ENCODE data around the gene VPS4A.
"Not testable (repeated sequence)": the region's sequence is repeated elsewhere in the genome, so short reads cannot be mapped to it uniquely, and the experiment has no call there.

Gene VPS4A

GRCh38 chr16:69351309-69352027, 40.3 kb downstream of the VPS4A start, which contains the start of gene TMED6:
Gene TMED6, minus strand, starts transcription at chr16:69351786. Its CDS starts 33 bp downstream, at chr16:69351753.
- Mint-ChIP-seq H3K9me3 (no peaks in the 10 kb centered on the region), H3K4me3 (no peak within 1 kb of the TSS), H3K36me3 (ENCODE audit: low read depth) (peaks cover 37% of the 10 kb centered on the region), H3K4me1 (no peaks in the 10 kb centered on the region), H3K27me3 (ENCODE audit: low read depth, poor library complexity) (peaks cover 8% of the 10 kb centered on the region), H3K27ac (peak within 1 kb of the TSS; percentile 30)
- DNase-seq = no peak
- TF ChIP-seq CTCF (IDR thresholded peaks at IDR 0.05) = no peak

GRCh38 chr16:69360070-69360469, 48.9 kb downstream of the VPS4A start:
- Mint-ChIP-seq H3K4me1 (peaks cover 11% of the 10 kb centered on the region), H3K36me3 (ENCODE audit: low read depth) (peaks cover 53% of the 10 kb centered on the region)
- not testable (repeated sequence) for DNase-seq; H3K9me3 Mint-ChIP-seq; H3K27me3 Mint-ChIP-seq (ENCODE audit: low read depth, poor library complexity); H3K27ac Mint-ChIP-seq; H3K4me3 Mint-ChIP-seq

GRCh38 chr16:69363281-69363717, 52.1 kb downstream of the VPS4A start:
- DNase-seq = no peak
- no peaks in the 10 kb centered on the region for H3K27me3 Mint-ChIP-seq (ENCODE audit: low read depth, poor library complexity)
- no peak overlapping the region for H3K4me3 Mint-ChIP-seq
- no peaks in the 10 kb centered on the region for H3K9me3 Mint-ChIP-seq
- peaks cover 27% of the 10 kb centered on the region for H3K4me1 Mint-ChIP-seq
- H3K27ac Mint-ChIP-seq = no peak overlapping the region
- TF ChIP-seq CTCF (IDR thresholded peaks at IDR 0.05) = no peak
- H3K36me3 Mint-ChIP-seq (ENCODE audit: low read depth) = peaks cover 64% of the 10 kb centered on the region

- Mint-ChIP-seq H3K4me3 (no peak overlapping the region), H3K27me3 (ENCODE audit: low read depth, poor library complexity) (no peaks in the 10 kb centered on the region), H3K4me1 (peaks cover 35% of the 10 kb centered on the region), H3K36me3 (ENCODE audit: low read depth) (peaks cover 69% of the 10 kb centered on the region), H3K9me3 (no peaks in the 10 kb centered on the region), H3K27ac (no peak overlapping the region)
- no peak for DNase-seq
- no peak for TF ChIP-seq CTCF (IDR thresholded peaks at IDR 0.05)
Measured at GRCh38 chr16:69364088-69364487, 52.9 kb downstream of the VPS4A start.

GRCh38 chr16:69365901-69366300, 54.8 kb downstream of the VPS4A start:
- no peak overlapping the region for H3K4me3 Mint-ChIP-seq
- peaks cover 79% of the 10 kb centered on the region for H3K36me3 Mint-ChIP-seq (ENCODE audit: low read depth)
- no peak for TF ChIP-seq CTCF (IDR thresholded peaks at IDR 0.05)
- H3K4me1 Mint-ChIP-seq = peaks cover 40% of the 10 kb centered on the region
- H3K27me3 Mint-ChIP-seq (ENCODE audit: low read depth, poor library complexity) = no peaks in the 10 kb centered on the region
- no peaks in the 10 kb centered on the region for H3K9me3 Mint-ChIP-seq
- no peak for DNase-seq
- peak overlapping the region; percentile 47 for H3K27ac Mint-ChIP-seq

GRCh38 chr16:69366431-69366830, 55.3 kb downstream of the VPS4A start:
- H3K27me3 Mint-ChIP-seq (ENCODE audit: low read depth, poor library complexity) = no peaks in the 10 kb centered on the region
- no peak for TF ChIP-seq CTCF (IDR thresholded peaks at IDR 0.05)
- H3K4me1 Mint-ChIP-seq = peaks cover 41% of the 10 kb centered on the region
- no peak overlapping the region for H3K4me3 Mint-ChIP-seq
- peaks cover 78% of the 10 kb centered on the region for H3K36me3 Mint-ChIP-seq (ENCODE audit: low read depth)
- H3K27ac Mint-ChIP-seq = no peak overlapping the region
- no peak for DNase-seq
- no peaks in the 10 kb centered on the region for H3K9me3 Mint-ChIP-seq

All from nephron progenitor cell (in vitro differentiated cells).